PFSK-1 (cell line): ENCODE results near the gene PGAP6.

Experiments used
- FOXP2 ChIP-seq: optimal IDR thresholded peaks from 2 replicates; pipeline ENCODE3; 2011; ENCODE audit warnings: borderline replicate concordance, control low read depth, inconsistent platforms; ENCODE audit not compliant: insufficient read depth; ENCODE audit errors: extremely low read length, extremely low read depth
- POLR2AphosphoS5 ChIP-seq: IDR thresholded peaks from 2 replicates; pipeline ENCODE4 v1.6.1; 2012; ENCODE audit warnings: low read depth, mild to moderate bottlenecking, control low read depth, low read length, moderate library complexity
- SIN3A ChIP-seq: IDR thresholded peaks from 2 replicates; pipeline ENCODE4 v1.6.1; 2012; ENCODE audit warnings: mild to moderate bottlenecking, low read length, moderate library complexity, borderline replicate concordance; ENCODE audit not compliant: insufficient read depth
- TAF1 ChIP-seq: IDR thresholded peaks from 2 replicates; pipeline ENCODE4 v1.6.1; 2012; ENCODE audit warnings: low read length, control low read depth, borderline replicate concordance; ENCODE audit not compliant: insufficient read depth
- TF ChIP-seq, protein P1 (sequence below), 2 experiments: IDR thresholded peaks; 2 replicates each; pipeline versions ENCODE4 v1.6.1 to v1.8.0; 2011 to 2012; ENCODE audit warnings: low read depth in 2 of 2, low read length in 2 of 2, control low read depth in 1 of 2, inconsistent platforms in 1 of 2, mild to moderate bottlenecking in 1 of 2, moderate library complexity in 1 of 2; ENCODE audit not compliant: insufficient read depth in 1 of 2

Gene PGAP6

DNA sequence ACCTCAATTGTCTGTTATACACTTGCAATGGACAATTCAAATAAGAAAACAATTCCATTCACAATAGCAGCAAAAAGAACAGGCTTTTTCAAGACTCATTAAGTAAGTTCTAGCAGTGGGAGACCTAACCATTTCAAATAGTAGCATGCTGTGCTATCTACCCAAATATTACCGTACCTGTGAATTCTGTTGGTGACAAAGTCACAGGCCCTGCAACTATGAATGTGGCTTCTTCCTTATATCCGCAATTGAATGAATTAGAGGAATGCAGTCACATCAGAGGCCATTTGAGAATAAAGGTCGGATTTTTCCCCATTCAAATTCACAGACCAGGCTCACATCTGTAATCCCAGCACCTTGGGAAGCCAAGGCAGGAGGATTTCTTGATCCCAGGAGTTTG, 14.4 kb upstream of the PGAP6 start:
- TF ChIP-seq, protein P1, sequence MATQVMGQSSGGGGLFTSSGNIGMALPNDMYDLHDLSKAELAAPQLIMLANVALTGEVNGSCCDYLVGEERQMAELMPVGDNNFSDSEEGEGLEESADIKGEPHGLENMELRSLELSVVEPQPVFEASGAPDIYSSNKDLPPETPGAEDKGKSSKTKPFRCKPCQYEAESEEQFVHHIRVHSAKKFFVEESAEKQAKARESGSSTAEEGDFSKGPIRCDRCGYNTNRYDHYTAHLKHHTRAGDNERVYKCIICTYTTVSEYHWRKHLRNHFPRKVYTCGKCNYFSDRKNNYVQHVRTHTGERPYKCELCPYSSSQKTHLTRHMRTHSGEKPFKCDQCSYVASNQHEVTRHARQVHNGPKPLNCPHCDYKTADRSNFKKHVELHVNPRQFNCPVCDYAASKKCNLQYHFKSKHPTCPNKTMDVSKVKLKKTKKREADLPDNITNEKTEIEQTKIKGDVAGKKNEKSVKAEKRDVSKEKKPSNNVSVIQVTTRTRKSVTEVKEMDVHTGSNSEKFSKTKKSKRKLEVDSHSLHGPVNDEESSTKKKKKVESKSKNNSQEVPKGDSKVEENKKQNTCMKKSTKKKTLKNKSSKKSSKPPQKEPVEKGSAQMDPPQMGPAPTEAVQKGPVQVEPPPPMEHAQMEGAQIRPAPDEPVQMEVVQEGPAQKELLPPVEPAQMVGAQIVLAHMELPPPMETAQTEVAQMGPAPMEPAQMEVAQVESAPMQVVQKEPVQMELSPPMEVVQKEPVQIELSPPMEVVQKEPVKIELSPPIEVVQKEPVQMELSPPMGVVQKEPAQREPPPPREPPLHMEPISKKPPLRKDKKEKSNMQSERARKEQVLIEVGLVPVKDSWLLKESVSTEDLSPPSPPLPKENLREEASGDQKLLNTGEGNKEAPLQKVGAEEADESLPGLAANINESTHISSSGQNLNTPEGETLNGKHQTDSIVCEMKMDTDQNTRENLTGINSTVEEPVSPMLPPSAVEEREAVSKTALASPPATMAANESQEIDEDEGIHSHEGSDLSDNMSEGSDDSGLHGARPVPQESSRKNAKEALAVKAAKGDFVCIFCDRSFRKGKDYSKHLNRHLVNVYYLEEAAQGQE (IDR thresholded peaks at IDR 0.05; ENCODE audit: insufficient read depth in 1 of 2, low read depth in 2 of 2, low read length in 2 of 2): no peak
- TF ChIP-seq POLR2AphosphoS5: no peak
- no peak for TF ChIP-seq SIN3A
- TF ChIP-seq FOXP2: no peak
- TF ChIP-seq TAF1: no peak

DNA sequence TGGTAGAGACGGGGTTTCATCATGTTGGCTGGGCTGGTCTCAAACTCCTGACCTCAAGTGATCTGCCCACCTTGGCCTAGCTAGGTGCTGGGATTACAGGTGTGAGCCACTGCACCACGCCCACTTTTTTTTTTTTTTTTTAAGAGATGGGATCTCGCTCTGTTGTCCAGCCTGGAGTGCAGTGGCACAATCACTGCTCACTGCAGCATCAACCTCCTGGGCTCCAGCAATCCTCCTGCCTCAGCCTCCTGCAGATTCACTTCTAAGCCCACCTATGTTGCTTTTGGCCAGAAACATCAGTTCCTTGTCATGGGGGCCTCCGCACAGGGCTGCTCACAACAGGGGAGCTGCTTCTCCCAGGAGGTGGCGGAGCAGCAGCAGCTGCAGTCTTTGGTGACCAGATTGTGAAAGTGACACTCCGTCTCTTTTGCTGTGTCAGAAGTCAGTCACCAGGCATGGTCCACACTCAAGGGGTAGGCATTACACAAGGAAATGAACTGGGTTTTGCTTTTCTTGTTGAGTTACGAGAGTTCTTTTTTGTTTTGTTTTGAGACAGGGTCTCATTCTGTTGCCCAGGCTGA, 10.8 kb upstream of the PGAP6 start:
- TF ChIP-seq SIN3A (no peak), FOXP2 (no peak)
- TF ChIP-seq, protein P1 (IDR thresholded peaks at IDR 0.05; ENCODE audit: insufficient read depth in 1 of 2, low read depth in 2 of 2, low read length in 2 of 2): no peak

DNA sequence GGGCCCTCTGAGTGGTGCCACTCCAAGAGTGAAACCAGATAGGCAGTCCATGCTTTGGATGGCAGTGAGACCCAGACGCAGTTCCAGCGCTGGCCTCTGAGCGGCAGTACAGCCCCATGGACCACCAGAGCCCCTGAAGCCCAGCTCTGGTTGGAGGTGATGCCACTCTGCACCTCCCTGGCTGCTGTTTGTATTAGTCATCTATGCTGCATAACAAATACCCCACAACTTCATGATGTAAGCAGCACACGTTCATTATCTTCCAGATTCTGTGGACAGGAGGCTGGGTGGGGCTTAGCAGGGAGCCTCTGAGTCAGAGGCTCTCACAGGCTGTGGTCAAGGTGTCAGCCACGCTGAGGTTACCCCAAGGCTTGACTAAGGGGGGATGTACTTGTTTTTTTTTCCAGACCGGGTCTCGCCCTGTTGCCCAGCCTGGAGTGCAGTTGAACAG, 10.1 kb upstream of the PGAP6 start:
- TF ChIP-seq, protein P1 (IDR thresholded peaks at IDR 0.05; ENCODE audit: insufficient read depth in 1 of 2, low read depth in 2 of 2, low read length in 2 of 2): no peak
- peak; percentile 19 for TF ChIP-seq FOXP2

DNA sequence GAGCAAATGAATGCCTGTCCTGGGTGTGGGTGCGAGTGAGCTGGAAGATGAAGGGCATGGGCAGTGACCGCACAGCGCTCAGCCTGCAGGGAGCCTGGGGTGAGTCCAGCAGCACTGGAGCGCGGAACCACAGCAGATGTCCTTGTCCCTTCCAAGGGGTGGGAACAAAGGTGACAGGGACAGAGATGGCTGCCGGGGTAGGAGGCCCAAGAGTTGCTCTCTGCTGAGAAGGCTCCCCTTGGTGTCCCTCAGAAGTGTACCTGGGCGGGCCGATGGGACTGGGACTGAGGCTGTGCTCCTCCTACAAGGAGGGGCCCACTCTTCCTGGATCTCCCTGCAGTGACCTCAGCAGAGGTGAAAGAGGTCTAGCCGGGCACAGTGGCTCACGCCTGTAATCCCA, 7.6 kb upstream of the PGAP6 start:
- TF ChIP-seq FOXP2: no peak
- TF ChIP-seq SIN3A: no peak
- TF ChIP-seq, protein P1 (IDR thresholded peaks at IDR 0.05; ENCODE audit: insufficient read depth in 1 of 2, low read depth in 2 of 2, low read length in 2 of 2): no peak
- TF ChIP-seq TAF1: no peak
- no peak for TF ChIP-seq POLR2AphosphoS5

DNA sequence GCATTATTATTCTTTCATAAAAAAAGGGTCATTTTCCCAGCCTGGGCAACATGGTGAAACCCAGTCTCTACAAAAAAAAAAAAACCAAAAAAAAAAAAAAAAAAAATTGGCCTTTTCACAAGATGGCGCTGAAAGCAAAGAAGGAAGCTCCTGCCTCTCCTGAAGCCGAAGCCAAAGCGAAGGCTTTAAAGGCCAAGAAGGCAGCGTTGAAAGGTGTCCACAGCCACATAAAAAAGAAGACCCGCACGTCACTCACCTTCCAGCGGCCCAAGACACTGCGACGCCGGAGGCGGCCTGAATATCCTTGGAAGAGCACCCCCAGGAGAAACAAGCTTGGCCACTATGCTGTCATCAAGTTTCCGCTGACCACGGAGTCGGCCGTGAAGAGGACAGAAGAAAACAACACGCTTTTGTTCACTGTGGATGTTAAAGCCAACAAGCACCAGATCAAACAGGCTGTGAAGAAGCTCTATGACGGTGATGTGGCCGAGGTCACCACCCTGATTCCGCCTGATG, 4.9 kb upstream of the PGAP6 start:
- TF ChIP-seq TAF1 (no peak), FOXP2 (no peak), SIN3A (no peak), POLR2AphosphoS5 (no peak)
- TF ChIP-seq, protein P1 (IDR thresholded peaks at IDR 0.05; ENCODE audit: insufficient read depth in 1 of 2, low read depth in 2 of 2, low read length in 2 of 2): no peak
